Karpas-422 (cell line): Measurements from ENCODE around the gene MEIOSIN. TPM values are rescaled to one million over a fixed set of nuclear protein-coding genes. Genes with fewer than 3 reads are reported as not detected.

Experiments
- DNase-seq: peaks from one replicate; pipeline ENCODE4 v3.0.0-alpha.2; 2015
- H2AFZ ChIP-seq: fragments of 200-600 bp; sonication (generic); 2 replicates; pipeline ENCODE4 v1.6.1; 2014; ENCODE audit warnings: antibody characterized with exemption, low read length, mixed read lengths
- H3K27ac ChIP-seq: fragments of 200-600 bp; sonication (generic); 2 replicates; pipeline ENCODE4 v1.5.1; 2014; ENCODE audit warnings: mild to moderate bottlenecking, low read length, moderate library complexity
- H3K27me3 ChIP-seq: fragments of 200-600 bp; sonication (generic); 2 replicates; pipeline ENCODE4 v1.6.1; 2014; ENCODE audit warnings: low read length, mixed read lengths
- H3K36me3 ChIP-seq: fragments of 200-600 bp; sonication (generic); 2 replicates; pipeline ENCODE4 v1.6.1; 2014; ENCODE audit warnings: low read length, mixed read lengths; ENCODE audit not compliant: insufficient read depth
- H3K4me1 ChIP-seq: fragments of 200-600 bp; sonication (generic); 2 replicates; pipeline ENCODE4 v1.6.1; 2014; ENCODE audit warnings: mild to moderate bottlenecking, low read length, mixed read lengths
- H3K4me2 ChIP-seq: fragments of 200-600 bp; sonication (generic); 2 replicates; pipeline ENCODE4 v1.6.1; 2014; ENCODE audit warnings: low read length, low read depth, mild to moderate bottlenecking; ENCODE audit not compliant: poor library complexity, severe bottlenecking
- H3K4me3 ChIP-seq: fragments of 200-600 bp; sonication (generic); 2 replicates; pipeline ENCODE4 v1.5.1; 2014; ENCODE audit warnings: mild to moderate bottlenecking, antibody characterized with exemption, low read length, mixed read lengths
- H3K79me2 ChIP-seq: fragments of 200-600 bp; sonication (generic); 2 replicates; pipeline ENCODE4 v1.6.1; 2014; ENCODE audit warnings: mild to moderate bottlenecking, low read length, mixed read lengths
- H3K9ac ChIP-seq: fragments of 200-600 bp; sonication (generic); 2 replicates; pipeline ENCODE4 v1.6.0; 2014; ENCODE audit warnings: low read length
- H3K9me2 ChIP-seq: fragments of 200-600 bp; sonication (generic), shearing (Covaris generic); replicated peaks from 2 replicates; pipeline ENCODE4 v1.6.0; 2014; ENCODE audit warnings: mild to moderate bottlenecking, low read length, moderate library complexity; ENCODE audit not compliant: insufficient read depth
- H3K9me3 ChIP-seq: fragments of 300-700, 200-600 bp; sonication (generic); 2 replicates; pipeline ENCODE4 v1.6.1; 2014; ENCODE audit warnings: low read length, mixed read lengths
- H4K20me1 ChIP-seq: fragments of 200-600 bp; sonication (generic); 2 replicates; pipeline ENCODE4 v1.6.1; 2014; ENCODE audit warnings: mild to moderate bottlenecking, antibody characterized with exemption, low read length, low read depth; ENCODE audit not compliant: insufficient read depth
- total RNA-seq: library from RNA; depleted of rRNA; stranded (reverse); fragments of >200 nt; shearing (Covaris generic); gene quantifications from 2 replicates; pipeline ENCODE4 v1.2.3, GENCODE V29; 2014; ENCODE audit warnings: low replicate concordance

The MEIOSIN gene
- total RNA-seq, 1 experiment from 2014 or later = not detected

DNA sequence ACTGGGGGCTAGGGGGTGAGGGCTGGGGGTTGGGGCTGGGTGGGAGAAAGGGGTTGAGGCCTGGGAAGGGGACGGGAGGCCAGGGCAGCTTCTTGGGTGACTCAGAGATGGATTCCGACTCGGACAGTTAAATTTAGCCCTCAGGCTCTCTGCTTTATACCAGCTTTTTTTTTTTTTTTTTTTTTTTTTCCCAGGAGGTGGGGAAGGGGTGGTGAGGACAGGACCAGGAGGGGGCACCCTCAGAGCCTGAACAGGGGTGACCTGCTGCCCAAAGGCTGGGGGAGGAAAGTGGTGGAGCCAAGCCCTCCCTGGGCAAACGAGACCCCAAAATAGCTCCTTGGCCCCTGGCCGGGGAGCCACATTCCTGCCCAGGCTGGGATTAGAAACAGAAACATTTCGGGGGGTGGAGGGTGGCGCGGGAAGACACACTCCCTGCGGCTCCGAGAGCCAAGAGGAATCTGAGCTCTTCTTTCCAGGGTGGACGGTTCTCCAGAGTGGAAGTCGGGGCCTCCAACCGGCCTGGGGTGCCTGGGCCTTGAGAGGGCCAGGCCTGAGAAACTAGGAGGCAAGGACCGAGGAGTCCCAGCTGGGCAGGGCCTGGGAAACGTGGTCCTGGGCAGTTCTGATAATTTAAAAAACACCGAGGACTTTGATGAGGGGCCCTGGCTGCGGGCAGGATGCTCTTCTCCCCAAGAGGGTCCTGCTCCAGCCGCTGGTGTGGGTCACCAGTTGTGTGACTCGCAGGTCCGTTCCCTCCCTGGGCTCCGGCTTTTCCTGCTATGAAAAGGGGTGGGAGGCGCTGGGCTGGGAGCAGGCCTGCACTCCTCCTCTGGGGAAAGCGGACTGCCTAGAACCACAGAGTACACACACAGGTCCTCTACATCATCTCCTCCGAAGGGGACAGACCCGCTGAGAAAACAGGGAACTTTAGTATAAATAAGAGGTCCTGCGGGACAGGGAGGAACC, 49.9 kb downstream of the MEIOSIN start:
- no peaks in the 10 kb centered on the region for H3K27me3 ChIP-seq
- H3K79me2 ChIP-seq = no peaks in the 10 kb centered on the region
- DNase-seq = no peak
- no peaks in the 10 kb centered on the region for H3K9me3 ChIP-seq
- H3K4me1 ChIP-seq = peaks cover 14% of the 10 kb centered on the region
- H3K4me3 ChIP-seq = no peak overlapping the region
- no peak overlapping the region for H3K9ac ChIP-seq
- no peak overlapping the region for H3K27ac ChIP-seq
- H2AFZ ChIP-seq = no peak overlapping the region
- peaks cover 14% of the 10 kb centered on the region; the same call in 1 of the 2 replicates for H4K20me1 ChIP-seq
- H3K36me3 ChIP-seq = no peaks in the 10 kb centered on the region; the same call in 1 of the 2 replicates
- no peaks in the 10 kb centered on the region for H3K9me2 ChIP-seq
- H3K4me2 ChIP-seq = no peak overlapping the region

GRCh38 chr19:45784096-45784495, 50.9 kb downstream of the MEIOSIN start:
- H3K9ac ChIP-seq = no peak overlapping the region
- no peak for DNase-seq
- H3K36me3 ChIP-seq = peaks cover 3% of the 10 kb centered on the region; the same call in 1 of the 2 replicates
- H3K4me2 ChIP-seq = no peak overlapping the region
- H3K27me3 ChIP-seq = no peaks in the 10 kb centered on the region
- peaks cover 14% of the 10 kb centered on the region; the same call in 1 of the 2 replicates for H4K20me1 ChIP-seq
- H2AFZ ChIP-seq = no peak overlapping the region
- H3K4me3 ChIP-seq = no peak overlapping the region
- H3K9me3 ChIP-seq = no peaks in the 10 kb centered on the region
- no peaks in the 10 kb centered on the region for H3K9me2 ChIP-seq
- H3K4me1 ChIP-seq = peaks cover 9% of the 10 kb centered on the region
- H3K79me2 ChIP-seq = peaks cover 2% of the 10 kb centered on the region; the same call in 1 of the 2 replicates
- no peak overlapping the region for H3K27ac ChIP-seq

DNA sequence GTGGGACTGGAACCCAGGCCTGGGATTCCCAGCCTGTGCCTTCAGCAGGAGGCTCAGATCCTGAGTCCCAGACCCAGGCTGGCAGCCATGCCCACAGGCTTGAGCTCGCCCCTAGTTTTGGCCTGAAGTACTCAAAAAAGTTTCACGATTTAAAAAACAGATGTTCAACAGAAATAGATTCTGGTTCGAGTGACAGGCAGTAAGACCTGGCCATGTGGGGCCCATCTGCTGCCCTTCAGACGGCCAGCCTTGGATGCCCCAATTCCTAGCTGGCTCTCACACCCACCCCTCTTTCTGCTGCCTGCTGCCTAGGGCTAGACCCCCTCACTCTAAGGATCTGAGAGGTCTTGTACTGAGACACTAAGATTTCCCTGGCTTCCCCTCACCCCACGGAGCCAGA, 51.9 kb downstream of the MEIOSIN start:
- DNase-seq = no peak
- Histone ChIP-seq H3K4me3 (no peak overlapping the region), H3K9me2 (no peaks in the 10 kb centered on the region), H3K79me2 (peaks cover 8% of the 10 kb centered on the region; the same call in 1 of the 2 replicates), H3K9me3 (no peaks in the 10 kb centered on the region), H3K27ac (no peak overlapping the region), H2AFZ (no peak overlapping the region), H3K4me1 (peaks cover under 1% of the 10 kb centered on the region; the same call in 1 of the 2 replicates), H3K9ac (no peak overlapping the region), H3K36me3 (peaks cover 9% of the 10 kb centered on the region; the same call in 1 of the 2 replicates), H4K20me1 (peaks cover 12% of the 10 kb centered on the region; the same call in 1 of the 2 replicates), H3K4me2 (no peak overlapping the region), H3K27me3 (no peaks in the 10 kb centered on the region)

DNA sequence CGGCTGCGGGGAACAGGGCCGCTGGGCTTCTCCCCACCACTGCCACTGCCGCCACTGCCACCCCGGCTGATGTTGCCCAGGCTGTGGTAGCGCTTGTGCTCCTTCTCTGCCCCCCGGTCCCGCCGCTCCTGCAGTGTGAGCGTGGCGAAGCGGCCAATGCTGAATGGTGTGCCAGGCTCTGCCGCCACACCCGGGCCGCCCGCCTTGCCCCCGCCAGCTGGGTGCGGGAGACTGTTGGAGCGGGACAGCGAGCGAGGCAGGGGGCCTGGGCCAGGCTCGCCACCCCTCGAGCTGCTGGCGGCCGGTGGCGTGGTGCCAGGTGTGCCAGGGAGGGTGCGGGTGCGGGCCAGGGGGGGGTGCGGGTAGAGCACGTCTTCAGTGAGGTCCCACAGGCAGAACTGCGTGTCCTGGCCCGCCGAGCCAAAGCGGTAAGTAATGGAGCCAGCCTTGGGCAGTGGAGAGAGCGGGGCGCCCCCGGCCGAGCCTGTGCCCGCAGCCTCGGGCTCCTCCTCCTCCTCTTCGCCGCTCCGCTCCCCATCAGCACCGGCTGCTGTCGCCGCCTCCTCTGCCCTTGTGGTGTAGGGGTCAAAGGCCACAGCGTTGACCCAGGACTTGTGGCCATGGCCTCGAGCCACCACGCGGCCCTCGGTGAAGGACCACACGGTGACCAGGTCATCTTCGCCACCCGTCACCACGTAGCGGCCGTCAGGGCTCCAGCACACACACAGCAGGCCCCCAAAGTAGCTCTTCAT, 52.7 kb downstream of the MEIOSIN start:
- Histone ChIP-seq H3K9me2 (no peaks in the 10 kb centered on the region), H3K9me3 (no peaks in the 10 kb centered on the region), H3K36me3 (peaks cover 12% of the 10 kb centered on the region; the same call in 1 of the 2 replicates), H3K4me2 (no peak overlapping the region), H2AFZ (no peak overlapping the region), H4K20me1 (0 out of 2 replicates have a peak, but pooled peaks cover 11% of the 10 kb centered on the region), H3K79me2 (peaks cover 14% of the 10 kb centered on the region), H3K27me3 (no peaks in the 10 kb centered on the region), H3K4me3 (no peak overlapping the region), H3K4me1 (peaks cover 4% of the 10 kb centered on the region), H3K27ac (no peak overlapping the region), H3K9ac (no peak overlapping the region)
- no peak for DNase-seq

- peaks cover 12% of the 10 kb centered on the region; the same call in 1 of the 2 replicates for H3K36me3 ChIP-seq
- H3K9me3 ChIP-seq = no peaks in the 10 kb centered on the region
- no peaks in the 10 kb centered on the region for H3K27me3 ChIP-seq
- peaks cover 9% of the 10 kb centered on the region for H3K4me1 ChIP-seq
- H3K9ac ChIP-seq = no peak overlapping the region
- 0 out of 2 replicates have a peak, but pooled peaks cover 15% of the 10 kb centered on the region for H4K20me1 ChIP-seq
- H3K9me2 ChIP-seq = no peaks in the 10 kb centered on the region
- H3K27ac ChIP-seq = no peak overlapping the region
- H3K79me2 ChIP-seq = peaks cover 20% of the 10 kb centered on the region
- H3K4me2 ChIP-seq = no peak overlapping the region
- H2AFZ ChIP-seq = no peak overlapping the region
- H3K4me3 ChIP-seq = no peak overlapping the region
- DNase-seq = no peak
Measured at GRCh38 chr19:45786533-45786894, 53.3 kb downstream of the MEIOSIN start.

DNA sequence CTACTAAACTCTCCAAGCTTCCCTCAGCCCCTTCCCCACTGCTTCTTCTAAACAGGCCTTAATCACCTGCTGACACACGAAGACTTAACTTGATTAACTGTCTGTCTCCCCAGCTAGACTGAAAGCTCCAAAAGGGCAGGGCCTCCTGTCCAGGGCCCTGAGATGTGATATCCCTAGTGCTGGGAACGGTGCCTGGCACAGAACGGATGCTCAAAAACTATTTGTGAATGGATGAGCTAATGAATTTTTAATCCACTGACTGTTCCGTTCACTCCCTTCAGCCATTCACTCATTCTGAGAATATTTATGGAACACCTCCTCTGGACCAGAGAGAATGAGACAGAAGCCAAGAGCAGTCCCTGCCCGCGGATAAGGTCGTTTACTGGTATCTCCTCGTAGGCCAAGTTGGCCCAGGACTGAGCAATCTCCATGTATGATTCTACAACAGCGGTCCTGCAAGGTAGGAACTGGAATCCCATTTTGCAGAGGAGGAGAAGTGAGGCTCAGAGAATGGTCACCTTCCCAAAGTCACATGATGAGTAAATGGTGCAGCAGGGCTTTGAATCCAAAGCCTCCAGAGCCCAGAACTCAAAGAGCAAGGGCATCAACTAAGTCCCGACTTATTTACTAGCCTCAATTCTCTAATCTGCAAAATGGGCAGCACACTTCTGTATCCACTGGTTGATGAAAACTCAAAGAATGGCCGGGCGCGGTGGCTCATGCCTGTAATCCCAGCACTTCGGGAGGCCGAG, 56.0 kb downstream of the MEIOSIN start:
- Histone ChIP-seq H3K9ac (no peak overlapping the region), H2AFZ (no peak overlapping the region), H3K79me2 (peaks cover 27% of the 10 kb centered on the region), H3K4me2 (no peak overlapping the region), H3K36me3 (peaks cover 12% of the 10 kb centered on the region; the same call in 1 of the 2 replicates), H3K9me3 (no peaks in the 10 kb centered on the region), H3K4me1 (peaks cover 20% of the 10 kb centered on the region), H4K20me1 (0 out of 2 replicates have a peak, but pooled peaks cover 12% of the 10 kb centered on the region), H3K9me2 (no peaks in the 10 kb centered on the region), H3K4me3 (no peak overlapping the region), H3K27ac (no peak overlapping the region), H3K27me3 (no peaks in the 10 kb centered on the region)
- no peak for DNase-seq

DNA sequence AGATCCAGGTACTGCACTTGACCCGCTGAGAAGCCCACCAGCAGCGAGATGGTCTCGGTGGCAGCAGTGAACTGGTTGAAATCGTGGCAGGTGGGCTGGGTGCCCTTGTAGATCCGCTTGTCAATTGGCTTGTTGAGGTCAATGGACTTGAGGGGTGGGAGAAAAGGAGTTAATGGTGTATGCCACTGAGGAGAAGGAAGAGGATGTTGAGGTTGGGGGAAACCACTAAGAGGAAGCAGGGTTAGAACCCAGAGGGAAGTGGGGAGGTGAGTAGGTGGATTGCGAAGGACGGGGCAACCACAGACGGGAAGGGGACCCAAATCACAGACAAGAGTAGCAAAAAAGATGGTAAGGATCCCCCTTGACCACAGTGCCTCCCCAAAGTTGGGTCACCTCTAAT, 57.7 kb downstream of the MEIOSIN start:
- Histone ChIP-seq H3K4me3 (peak overlapping the region; percentile 91), H3K27me3 (no peaks in the 10 kb centered on the region), H3K36me3 (peaks cover 12% of the 10 kb centered on the region; the same call in 1 of the 2 replicates), H3K9me3 (no peaks in the 10 kb centered on the region), H3K9ac (peak overlapping the region; percentile 93), H3K9me2 (no peaks in the 10 kb centered on the region), H2AFZ (no peak overlapping the region), H3K79me2 (peaks cover 27% of the 10 kb centered on the region), H3K4me2 (peak overlapping the region; percentile 87), H3K4me1 (peaks cover 20% of the 10 kb centered on the region), H4K20me1 (0 out of 2 replicates have a peak, but pooled peaks cover 12% of the 10 kb centered on the region), H3K27ac (peak overlapping the region; percentile 64; the same call in 1 of the 2 replicates)
- no peak for DNase-seq
